Adrenal gland (tissue), 12 donors: ENCODE results near the gene BPGM. TPM values are rescaled to one million over a fixed set of nuclear protein-coding genes. Genes with fewer than 3 reads are reported as not detected.

Source experiments
- DNase-seq, 7 donors: peaks; one replicate each; pipeline ENCODE4 v3.0.0-alpha.2; 2019 to 2020
- H3K27ac ChIP-seq, 5 donors: fragments of 200-600 bp; sonication (generic) in 4 of 5; 1 replicate in 3 of 5; 2 replicates in 2 of 5; pipeline versions ENCODE4 v1.5.1 to v1.8.0; 2016 to 2020; ENCODE audit warnings: mild to moderate bottlenecking in 1 of 5
- H3K27me3 ChIP-seq: fragments of 200-600 bp; 2 replicates; pipeline ENCODE4 v1.8.0; 2021
- H3K36me3 ChIP-seq, 2 donors: fragments of 200-600 bp; replicated peaks in 1 of 2; 1 replicate in 1 of 2; 2 replicates in 1 of 2; pipeline versions ENCODE4 v1.5.1 to v1.8.0; 2018 to 2022
- H3K4me1 ChIP-seq, 2 donors: fragments of 200-600 bp; replicated peaks in 1 of 2; 1 replicate in 1 of 2; 2 replicates in 1 of 2; pipeline versions ENCODE4 v1.5.1 to v1.8.0; 2018 to 2021
- H3K4me3 ChIP-seq, 4 donors: fragments of 200-600 bp; sonication (generic) in 3 of 4; one replicate each; pipeline ENCODE4 v1.5.1; 2016 to 2018
- H3K9me3 ChIP-seq, 3 donors: fragments of 200-600 bp; sonication (generic) in 1 of 3; replicated peaks in 1 of 3; 1 replicate in 2 of 3; 2 replicates in 1 of 3; pipeline versions ENCODE4 v1.5.1 to v1.8.0; 2016 to 2021
- POLR2A ChIP-seq, 2 donors: fragments of 450-650 bp; IDR thresholded peaks; one replicate each; pipeline ENCODE4 v1.6.1; 2017; ENCODE audit warnings: antibody characterized with exemption in 2 of 2, mild to moderate bottlenecking in 2 of 2, moderate library complexity in 1 of 2
- WGBS, 4 donors: extraction: QIAGEN DNeasy Blood & Tissue Kit in 2 of 4; methylation state at CpG; one replicate each; pipeline versions ENCODE4 v1.1.5 to v1.1.7; 2013 to 2017; 5-methylcytosine and 5-hydroxymethylcytosine counted together
- intact Hi-C, 2 donors: fragments of 100-400 bp; cut with DNase I; formaldehyde crosslinking; loops; one replicate each; pipeline versions ENCODE4 v1.14.1 to v1.15.0; 2022 to 2023
- polyA plus RNA-seq, 3 donors: library from polyadenylated mRNA; stranded (reverse); fragments of 200-250 nt in 2 of 3; fragments of 350-450 nt in 1 of 3; fragmentation: Illumina TruSeq in 1 of 3; extraction: RNeasy Lipid Tissue Mini Kit (QIAGEN cat#74804) in 1 of 3; gene quantifications; one replicate each; pipeline ENCODE4 v1.2.3, GENCODE V29; 2013 to 2014
- total RNA-seq, 9 donors: library from RNA; depleted of rRNA in 4 of 9; stranded (reverse); fragments of >200 nt in 4 of 9; fragments of 120-200 nt in 1 of 9; fragmentation: NEBNext Ultra II Directional in 1 of 9; extraction: Animal tissue kit (Norgen Biotek cat#: 25700) in 1 of 9; gene quantifications; one replicate each; pipeline versions ENCODE4 v1.1.0 to v1.2.4, GENCODE V29; 2013 to 2023
- TF ChIP-seq, protein P1 (sequence below), 6 experiments: fragments of 450-650 bp in 4 of 6; fragments of 200-600 bp in 2 of 6; sonication (generic) in 1 of 6; IDR thresholded peaks; 1 replicate in 5 of 6; 2 replicates in 1 of 6; pipeline versions ENCODE4 v1.5.1 to v1.8.0; 2016 to 2021; ENCODE audit warnings: antibody characterized with exemption in 6 of 6, mild to moderate bottlenecking in 2 of 6, moderate library complexity in 1 of 6
- donor health status: healthy with polysubstance abuse.
- donor health status: Bipolar disorder and iron deficiency.
- donor health status: DM: yes; HTN: yes; CAD: no.
- donor health status: DM: no; HTN: no; CAD: no.
- donor health status: DM: no; HTN: no; CAD: no.
- donor health status: DM: yes; HTN: yes; CAD: no.

The BPGM gene
- total and polyA plus RNA-seq, 12 donors = 12.1 to 34.8 (median 17.9) TPM

DNA sequence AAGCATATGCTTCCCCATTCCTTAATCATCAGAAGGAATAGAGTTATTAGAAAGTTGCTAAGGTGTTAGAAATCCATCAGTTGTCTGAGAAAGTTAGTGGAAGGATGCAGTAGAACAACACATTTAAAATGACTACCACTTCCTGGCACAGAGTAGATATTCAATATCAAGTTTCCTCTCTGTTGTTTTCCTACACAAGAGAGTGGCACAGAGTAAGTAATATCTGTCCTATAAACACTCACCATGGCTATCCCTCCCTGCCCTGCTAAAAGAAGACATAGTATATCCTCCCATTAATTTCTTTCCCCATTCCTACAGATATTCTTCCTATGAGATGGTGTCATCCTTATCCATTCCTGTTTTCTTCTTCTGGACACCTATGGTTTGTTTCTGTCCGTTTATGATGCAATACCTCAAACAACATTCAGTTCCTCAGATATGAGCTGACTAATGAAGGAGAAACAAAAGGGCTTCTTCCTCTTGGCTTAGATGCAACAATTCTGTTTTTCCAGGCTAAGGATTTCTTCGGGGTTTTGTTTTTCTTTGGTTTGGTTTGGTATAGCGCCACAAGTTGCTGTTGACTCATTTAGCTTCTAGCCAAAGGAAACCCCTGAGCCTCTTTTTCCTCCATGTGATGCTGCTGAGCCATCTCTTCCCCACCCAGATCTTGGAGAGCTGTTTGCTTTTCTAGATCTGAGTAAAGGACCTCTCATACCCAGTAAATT, 32.9 kb upstream of the BPGM start:
- peak overlapping the region in 2 of 5 donors; percentile 34 to 49 for H3K27ac ChIP-seq
- no peaks in the 10 kb centered on the region for H3K36me3 ChIP-seq
- WGBS, 4 donors = 23 to 40% (median 33%) methylated on average over 3 of the region's 3 CpGs
- no peaks in the 10 kb centered on the region for H3K9me3 ChIP-seq
- peak in 2 of 7 donors; percentile 12 to 33 for DNase-seq
- TF ChIP-seq POLR2A (IDR thresholded peaks at IDR 0.05) = no peak
- TF ChIP-seq, protein P1, sequence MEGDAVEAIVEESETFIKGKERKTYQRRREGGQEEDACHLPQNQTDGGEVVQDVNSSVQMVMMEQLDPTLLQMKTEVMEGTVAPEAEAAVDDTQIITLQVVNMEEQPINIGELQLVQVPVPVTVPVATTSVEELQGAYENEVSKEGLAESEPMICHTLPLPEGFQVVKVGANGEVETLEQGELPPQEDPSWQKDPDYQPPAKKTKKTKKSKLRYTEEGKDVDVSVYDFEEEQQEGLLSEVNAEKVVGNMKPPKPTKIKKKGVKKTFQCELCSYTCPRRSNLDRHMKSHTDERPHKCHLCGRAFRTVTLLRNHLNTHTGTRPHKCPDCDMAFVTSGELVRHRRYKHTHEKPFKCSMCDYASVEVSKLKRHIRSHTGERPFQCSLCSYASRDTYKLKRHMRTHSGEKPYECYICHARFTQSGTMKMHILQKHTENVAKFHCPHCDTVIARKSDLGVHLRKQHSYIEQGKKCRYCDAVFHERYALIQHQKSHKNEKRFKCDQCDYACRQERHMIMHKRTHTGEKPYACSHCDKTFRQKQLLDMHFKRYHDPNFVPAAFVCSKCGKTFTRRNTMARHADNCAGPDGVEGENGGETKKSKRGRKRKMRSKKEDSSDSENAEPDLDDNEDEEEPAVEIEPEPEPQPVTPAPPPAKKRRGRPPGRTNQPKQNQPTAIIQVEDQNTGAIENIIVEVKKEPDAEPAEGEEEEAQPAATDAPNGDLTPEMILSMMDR (IDR thresholded peaks at IDR 0.05) = no peak
- no peak overlapping the region for H3K4me3 ChIP-seq
- intact Hi-C loops = no loop called here
- peaks cover 8% of the 10 kb centered on the region for H3K27me3 ChIP-seq
- no peaks in the 10 kb centered on the region for H3K4me1 ChIP-seq

DNA sequence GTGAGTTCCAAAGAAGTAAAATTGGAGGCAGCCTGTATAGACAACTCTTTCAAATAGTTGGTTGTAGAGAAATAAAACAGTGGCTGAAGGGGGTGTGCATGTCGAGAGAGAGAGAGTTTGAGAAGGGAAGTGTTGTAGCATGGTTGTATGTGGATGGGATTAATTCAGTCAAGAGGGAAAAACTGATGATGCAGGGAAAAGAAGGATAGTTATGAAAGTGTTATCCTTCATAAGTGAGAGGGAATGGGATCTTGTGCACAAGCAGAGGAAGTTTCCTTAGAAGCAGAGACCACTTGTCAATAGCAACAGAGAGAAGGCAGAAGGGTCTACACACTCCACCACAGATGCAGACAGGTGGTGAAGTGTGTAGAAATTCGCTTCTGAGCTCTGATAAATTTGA, 30.0 kb upstream of the BPGM start:
- no peak overlapping the region for H3K4me3 ChIP-seq
- H3K4me1 ChIP-seq = no peaks in the 10 kb centered on the region
- intact Hi-C loops = no loop called here
- H3K27me3 ChIP-seq = peaks cover 6% of the 10 kb centered on the region
- no peak for DNase-seq
- 58 to 71% (median 66%) methylated on average over 2 of the region's 2 CpGs for WGBS, 4 donors
- H3K36me3 ChIP-seq = no peaks in the 10 kb centered on the region
- TF ChIP-seq, protein P1 (IDR thresholded peaks at IDR 0.05) = no peak
- TF ChIP-seq POLR2A (IDR thresholded peaks at IDR 0.05) = no peak
- no peaks in the 10 kb centered on the region for H3K9me3 ChIP-seq
- H3K27ac ChIP-seq = no peak overlapping the region

DNA sequence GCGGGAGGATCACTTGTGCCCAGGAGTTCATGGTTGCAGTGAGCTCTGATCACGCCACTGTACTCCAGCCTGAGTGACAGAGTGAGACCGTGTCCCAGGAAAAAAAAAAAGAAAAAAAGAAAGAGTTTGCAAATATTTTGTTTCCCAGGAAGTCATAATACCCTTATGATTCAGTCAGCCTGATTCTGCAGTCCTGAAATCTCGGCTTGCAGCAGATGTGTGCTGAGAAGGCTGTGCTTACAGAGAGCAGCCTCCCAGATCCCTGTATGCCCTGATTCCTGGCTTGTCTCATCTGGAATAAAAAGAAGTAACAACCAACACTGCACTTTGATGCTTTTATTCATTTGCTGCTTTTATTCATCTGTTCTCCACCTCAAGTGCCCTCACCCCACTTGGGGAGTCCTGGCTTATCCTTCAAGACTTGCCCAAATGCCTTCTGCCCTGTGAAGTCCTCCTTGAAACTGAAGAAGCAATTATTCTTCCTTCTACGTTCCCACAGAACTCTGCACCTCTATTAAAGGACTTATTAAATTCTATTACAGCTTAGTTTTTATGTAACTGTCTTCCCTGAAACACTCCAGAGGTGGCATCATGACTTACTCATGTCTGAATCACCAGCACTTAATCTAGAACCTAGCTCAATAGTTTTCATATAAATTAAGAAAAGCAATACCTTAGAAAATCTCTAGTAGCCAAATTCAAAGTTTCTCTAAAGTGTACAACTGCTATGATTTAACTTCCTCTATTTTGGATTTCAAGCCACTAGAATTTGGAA, 27.7 kb upstream of the BPGM start:
- 46 to 76% (median 63%) methylated on average over 5 of the region's 5 CpGs for WGBS, 4 donors
- intact Hi-C loops = no loop called here
- H3K9me3 ChIP-seq = no peaks in the 10 kb centered on the region
- no peaks in the 10 kb centered on the region for H3K36me3 ChIP-seq
- no peak overlapping the region for H3K4me3 ChIP-seq
- peaks cover 15% of the 10 kb centered on the region for H3K27me3 ChIP-seq
- DNase-seq = no peak
- TF ChIP-seq, protein P1 (IDR thresholded peaks at IDR 0.05) = no peak
- TF ChIP-seq POLR2A (IDR thresholded peaks at IDR 0.05) = no peak
- no peak overlapping the region for H3K27ac ChIP-seq
- no peaks in the 10 kb centered on the region for H3K4me1 ChIP-seq

DNA sequence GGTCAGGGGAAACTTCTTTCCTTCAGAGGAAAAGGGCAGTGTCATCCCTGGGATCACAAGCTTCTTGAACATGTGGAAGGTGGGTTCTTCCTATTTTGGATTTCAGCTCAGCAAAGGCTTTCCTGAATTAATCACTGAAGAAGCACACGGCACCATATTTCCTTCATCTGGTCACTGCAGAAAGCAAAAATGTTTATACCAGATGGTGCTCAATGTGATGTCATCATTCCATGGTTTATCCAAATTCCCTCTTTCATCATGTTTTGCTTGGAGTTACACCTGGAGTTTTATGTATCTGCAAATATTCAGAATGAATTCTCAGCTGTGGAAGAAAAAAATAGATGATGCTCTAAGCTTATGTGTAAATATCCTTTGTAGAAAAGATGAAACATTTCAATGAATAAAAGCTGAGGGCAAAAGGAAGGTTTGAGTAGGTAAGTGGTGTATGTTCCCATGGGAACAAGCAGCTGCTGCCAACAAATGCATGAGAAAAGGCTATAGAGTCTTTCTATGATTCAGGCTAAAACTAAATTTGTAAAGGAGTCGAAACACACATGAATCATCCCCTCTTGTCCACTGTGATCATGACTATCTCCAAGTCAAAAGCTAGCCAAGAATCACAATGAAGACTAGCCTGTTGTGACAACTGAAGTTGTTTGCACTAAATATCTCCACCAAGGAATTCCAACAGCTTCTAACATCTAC, 26.9 kb upstream of the BPGM start:
- intact Hi-C loops = no loop called here
- Histone ChIP-seq H3K27me3 (peaks cover 21% of the 10 kb centered on the region), H3K4me3 (no peak overlapping the region), H3K36me3 (no peaks in the 10 kb centered on the region), H3K9me3 (no peaks in the 10 kb centered on the region), H3K4me1 (no peaks in the 10 kb centered on the region), H3K27ac (no peak overlapping the region)
- TF ChIP-seq, protein P1 (IDR thresholded peaks at IDR 0.05) = no peak
- no peak for TF ChIP-seq POLR2A (IDR thresholded peaks at IDR 0.05)
- 37 to 62% (median 49%) methylated on average over 2 of the region's 2 CpGs for WGBS, 4 donors
- DNase-seq = no peak
